Duodenal mucosa (tissue), 2 donors: ENCODE measurements around the gene NFKBIA.
"Not testable (repeated sequence)": the region's sequence is repeated elsewhere in the genome, so short reads cannot be mapped to it uniquely, and the experiment has no call there.

Source experiments
- H3K27ac ChIP-seq: one replicate; pipeline ENCODE4 v1.7.0; 2013; ENCODE audit warnings: low read depth, low read length
- H3K27me3 ChIP-seq, 2 donors: one replicate each; pipeline ENCODE4 v1.7.0; 2013; ENCODE audit warnings: low read length in 2 of 2, control low read depth in 1 of 2; ENCODE audit not compliant: insufficient read depth in 2 of 2, control insufficient read depth in 1 of 2
- H3K36me3 ChIP-seq, 2 donors: one replicate each; pipeline ENCODE4 v1.7.0; 2013; ENCODE audit warnings: low read length in 2 of 2, control low read depth in 1 of 2; ENCODE audit not compliant: insufficient read depth in 2 of 2, control insufficient read depth in 1 of 2
- H3K4me1 ChIP-seq, 2 donors: one replicate each; pipeline ENCODE4 v1.7.0; 2013; ENCODE audit warnings: low read length in 2 of 2, control low read depth in 1 of 2; ENCODE audit not compliant: insufficient read depth in 2 of 2, control insufficient read depth in 1 of 2
- H3K4me3 ChIP-seq, 2 donors: one replicate each; pipeline ENCODE4 v1.7.0; 2013; ENCODE audit warnings: low read length in 2 of 2, low read depth in 1 of 2
- H3K9ac ChIP-seq, 2 donors: one replicate each; pipeline ENCODE4 v1.7.0; 2013; ENCODE audit warnings: low read length in 2 of 2, low read depth in 1 of 2
- H3K9me3 ChIP-seq, 2 donors: one replicate each; pipeline ENCODE4 v1.7.0; 2013; ENCODE audit warnings: low read length in 2 of 2, control low read depth in 1 of 2; ENCODE audit not compliant: control insufficient read depth in 1 of 2

NFKBIA gene

DNA sequence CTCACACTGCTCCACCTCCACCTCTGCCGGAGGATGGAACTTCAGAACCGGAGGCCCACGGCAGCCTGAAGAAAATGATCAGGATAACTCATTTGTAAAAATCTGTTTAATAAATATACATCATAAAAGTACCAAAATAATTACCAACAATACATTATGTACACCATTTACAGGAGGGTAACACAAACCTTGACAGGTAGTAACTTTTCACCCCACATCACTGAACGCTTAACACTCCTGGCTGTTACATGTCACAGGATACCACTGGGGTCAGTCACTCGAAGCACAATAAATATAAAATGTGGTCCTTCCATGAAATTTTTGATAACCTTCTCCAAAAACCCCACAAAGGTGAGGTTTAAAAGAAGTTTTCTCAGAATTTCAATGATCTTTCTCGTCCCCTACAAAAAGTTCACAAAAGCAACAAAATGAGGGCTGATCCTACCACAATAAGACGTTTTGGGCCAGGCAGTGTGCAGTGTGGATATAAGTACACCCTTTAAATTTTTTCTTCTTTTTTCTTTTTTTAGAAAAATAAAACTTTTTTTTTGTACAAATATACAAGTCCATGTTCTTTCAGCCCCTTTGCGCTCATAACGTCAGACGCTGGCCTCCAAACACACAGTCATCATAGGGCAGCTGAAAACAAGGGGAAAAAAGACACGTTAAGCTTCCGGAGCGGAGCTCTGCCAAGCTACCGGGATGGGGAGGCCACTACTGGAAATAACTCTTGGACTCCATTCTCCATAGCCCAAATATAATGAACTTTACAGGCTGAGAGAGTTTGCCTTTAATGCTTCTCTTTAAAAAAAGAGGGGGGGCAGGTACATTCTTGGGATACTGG lies 2.9 kb downstream of the NFKBIA start:
- no peaks in the 10 kb centered on the region for H3K9me3 ChIP-seq
- peak overlapping the region; percentile 95 to 99 for H3K4me3 ChIP-seq
- H3K9ac ChIP-seq: peak overlapping the region; percentile 94 to 98
- no peaks in the 10 kb centered on the region for H3K27me3 ChIP-seq
- peak overlapping the region; percentile 99 for H3K27ac ChIP-seq
- H3K4me1 ChIP-seq: peaks cover 64 to 67% of the 10 kb centered on the region in 2 donors
- H3K36me3 ChIP-seq: peaks cover 37 to 42% of the 10 kb centered on the region in 2 donors

DNA sequence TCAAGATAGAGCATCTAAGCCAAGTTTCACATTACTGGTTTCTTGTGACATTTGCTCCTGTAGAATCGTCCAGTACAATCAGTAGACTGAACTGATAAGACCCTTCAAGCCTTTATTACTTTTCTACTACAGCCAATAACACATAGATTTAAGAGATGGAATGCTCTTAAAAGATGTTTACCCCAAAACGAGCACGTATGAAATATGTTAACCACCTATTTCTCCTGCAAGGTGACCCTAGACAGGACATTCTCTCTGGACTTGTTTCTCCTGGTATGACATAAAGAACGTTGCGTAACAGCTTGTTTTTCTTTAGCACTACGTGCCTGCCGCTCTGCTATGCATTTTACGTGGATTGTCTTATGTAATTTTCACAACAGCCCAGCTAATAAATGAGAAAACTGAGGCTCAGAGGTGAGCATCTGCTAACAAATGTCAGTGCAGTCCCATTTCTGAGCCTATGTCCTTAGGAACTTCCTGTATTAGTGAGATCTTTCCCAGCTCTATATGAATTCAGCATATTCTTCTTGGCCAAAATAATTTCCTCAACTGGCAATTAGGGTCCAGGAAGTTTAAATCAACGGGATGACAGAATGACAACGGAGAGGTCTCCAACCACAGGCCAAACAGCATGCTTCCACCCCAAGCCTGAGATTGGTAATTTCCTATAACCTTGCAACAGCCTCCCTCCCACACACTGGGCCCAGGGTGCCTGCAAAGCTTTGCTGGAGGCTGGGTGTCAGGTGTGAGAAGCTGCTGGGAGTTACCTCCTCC lies 3.7 kb downstream of the NFKBIA start:
- peaks cover 37 to 42% of the 10 kb centered on the region in 2 donors for H3K36me3 ChIP-seq
- no peaks in the 10 kb centered on the region for H3K27me3 ChIP-seq
- peak overlapping the region; percentile 94 to 98 for H3K9ac ChIP-seq
- H3K9me3 ChIP-seq: no peaks in the 10 kb centered on the region
- H3K4me3 ChIP-seq: peak overlapping the region; percentile 95 to 99
- H3K4me1 ChIP-seq: peaks cover 56 to 59% of the 10 kb centered on the region in 2 donors
- peak overlapping the region; percentile 36 for H3K27ac ChIP-seq

DNA sequence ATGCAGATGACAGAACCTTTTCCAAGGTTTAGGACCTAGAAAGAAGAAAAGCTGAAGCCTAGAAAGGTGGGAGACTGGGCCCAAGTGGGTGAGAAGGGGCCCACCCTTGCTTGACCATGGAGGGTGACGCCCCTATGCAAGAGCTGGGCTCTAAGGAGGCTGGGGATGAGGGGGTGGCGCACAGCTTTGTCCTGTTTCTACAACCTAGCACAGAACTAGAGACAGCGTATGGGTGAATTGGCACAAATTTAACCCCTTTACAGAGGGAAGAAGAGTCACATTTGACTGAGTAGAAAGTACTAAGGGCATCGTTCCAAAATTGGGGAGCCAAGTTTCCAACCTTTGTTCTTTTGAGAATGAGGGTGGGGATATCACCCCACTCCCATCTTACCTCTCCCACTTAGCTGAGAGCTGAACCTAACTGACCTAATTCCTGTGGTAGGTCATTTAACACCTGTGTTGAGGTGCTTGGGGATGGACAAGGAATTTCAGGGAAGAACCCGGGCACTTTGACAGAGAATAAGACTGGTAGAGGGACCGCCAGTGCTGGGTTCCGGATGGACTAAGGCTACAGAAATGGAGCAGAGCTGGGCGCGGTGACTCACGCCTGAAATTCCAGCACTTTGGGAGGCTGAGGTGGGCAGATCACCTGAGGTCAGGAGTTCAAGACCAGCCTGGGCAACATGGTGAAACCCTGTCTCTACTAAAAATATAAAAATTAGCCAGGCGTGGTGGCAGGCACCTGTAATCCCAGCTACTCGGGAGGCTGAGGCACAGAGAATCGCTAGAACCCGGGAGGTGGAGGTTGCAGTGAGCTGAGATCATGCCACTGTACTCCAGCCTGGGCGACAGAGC lies 5.2 kb downstream of the NFKBIA start:
- H3K27ac ChIP-seq: peak overlapping the region; percentile 63
- no peaks in the 10 kb centered on the region for H3K9me3 ChIP-seq
- H3K36me3 ChIP-seq: peaks cover 37 to 42% of the 10 kb centered on the region in 2 donors
- peaks cover 47 to 53% of the 10 kb centered on the region in 2 donors for H3K4me1 ChIP-seq
- no peak overlapping the region for H3K4me3 ChIP-seq
- no peak overlapping the region for H3K9ac ChIP-seq
- H3K27me3 ChIP-seq: no peaks in the 10 kb centered on the region

DNA sequence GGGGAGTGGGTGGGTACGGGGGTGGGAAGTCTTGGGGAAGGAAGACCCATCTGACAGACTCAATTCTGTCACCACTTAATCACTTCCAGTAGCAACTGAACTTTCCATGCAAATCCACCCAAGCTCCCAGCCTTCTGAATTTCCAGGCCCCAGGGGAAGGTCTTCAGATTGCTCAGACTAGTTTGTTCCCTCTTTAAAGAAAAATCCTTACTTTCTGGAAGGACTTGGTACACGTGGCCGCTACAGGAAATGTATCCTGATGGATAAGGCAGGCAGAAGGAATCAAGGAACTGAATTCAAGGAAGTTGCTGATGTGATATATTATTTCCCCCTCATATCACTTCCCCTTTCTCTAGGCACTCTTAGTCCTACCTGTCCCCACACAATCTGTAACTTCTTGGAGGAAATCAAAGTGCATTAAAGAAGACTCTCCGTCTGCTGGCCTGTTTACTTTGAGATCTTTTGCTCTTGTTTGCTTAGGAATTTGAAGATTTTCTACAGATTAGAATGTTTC lies 6.4 kb downstream of the NFKBIA start:
- no peaks in the 10 kb centered on the region for H3K27me3 ChIP-seq
- no peaks in the 10 kb centered on the region for H3K9me3 ChIP-seq
- peaks cover 32 to 38% of the 10 kb centered on the region in 2 donors for H3K36me3 ChIP-seq
- peak overlapping the region; percentile 2 to 10 for H3K9ac ChIP-seq
- H3K27ac ChIP-seq: no peak overlapping the region
- peaks cover 42 to 50% of the 10 kb centered on the region in 2 donors for H3K4me1 ChIP-seq
- no peak overlapping the region for H3K4me3 ChIP-seq

DNA sequence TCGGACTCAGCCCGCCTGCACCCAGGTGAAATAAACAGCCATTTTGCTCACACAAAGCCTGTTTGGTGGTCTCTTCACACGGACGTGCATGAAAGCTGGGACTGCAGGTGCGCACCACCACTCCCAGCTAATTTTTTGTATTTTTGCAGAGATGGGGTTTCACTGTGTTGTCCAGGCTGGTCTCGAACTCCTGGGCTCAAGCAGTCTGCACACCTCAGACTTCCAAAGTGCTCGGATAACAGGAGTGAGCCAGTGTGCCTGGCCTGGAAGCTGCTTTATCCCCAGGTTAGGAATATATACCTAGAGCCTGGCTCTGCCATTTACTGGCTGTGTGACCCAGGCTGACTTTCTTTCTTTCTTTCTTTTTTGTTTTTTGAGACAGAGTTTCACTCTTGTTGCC lies 7.9 kb downstream of the NFKBIA start:
- H3K4me1 ChIP-seq: peaks cover 27 to 35% of the 10 kb centered on the region in 2 donors
- H3K4me3 ChIP-seq, H3K9ac ChIP-seq, H3K27me3 ChIP-seq, H3K9me3 ChIP-seq: not testable (repeated sequence)
- peaks cover 17 to 23% of the 10 kb centered on the region in 2 donors for H3K36me3 ChIP-seq
- peak overlapping the region; percentile 25 for H3K27ac ChIP-seq

DNA sequence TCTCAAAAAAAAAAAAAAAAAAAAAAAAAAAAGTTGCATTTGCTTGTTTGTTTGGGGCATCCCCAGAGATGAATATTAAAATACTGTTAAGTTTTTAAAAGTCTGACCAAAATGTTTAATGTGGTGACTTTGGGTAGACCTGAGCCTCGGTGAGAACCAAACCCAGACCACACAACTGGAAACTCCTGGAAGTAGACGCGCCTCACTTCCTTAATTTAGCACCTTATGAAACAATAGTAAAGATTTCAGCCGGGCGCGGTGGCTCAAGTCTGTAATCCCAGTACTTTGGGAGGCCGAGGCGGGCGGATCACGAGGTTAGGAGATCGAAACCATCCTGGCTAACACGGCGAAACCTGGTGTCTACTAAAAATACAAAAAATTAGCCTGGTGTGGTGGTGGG lies 9.3 kb downstream of the NFKBIA start:
- no peak overlapping the region for H3K9ac ChIP-seq
- H3K4me3 ChIP-seq: no peak overlapping the region
- H3K27ac ChIP-seq: no peak overlapping the region
- H3K27me3 ChIP-seq: no peaks in the 10 kb centered on the region
- H3K9me3 ChIP-seq: no peaks in the 10 kb centered on the region
- H3K4me1 ChIP-seq: peaks cover 14 to 22% of the 10 kb centered on the region in 2 donors
- peaks cover 4 to 9% of the 10 kb centered on the region in 2 donors for H3K36me3 ChIP-seq

DNA sequence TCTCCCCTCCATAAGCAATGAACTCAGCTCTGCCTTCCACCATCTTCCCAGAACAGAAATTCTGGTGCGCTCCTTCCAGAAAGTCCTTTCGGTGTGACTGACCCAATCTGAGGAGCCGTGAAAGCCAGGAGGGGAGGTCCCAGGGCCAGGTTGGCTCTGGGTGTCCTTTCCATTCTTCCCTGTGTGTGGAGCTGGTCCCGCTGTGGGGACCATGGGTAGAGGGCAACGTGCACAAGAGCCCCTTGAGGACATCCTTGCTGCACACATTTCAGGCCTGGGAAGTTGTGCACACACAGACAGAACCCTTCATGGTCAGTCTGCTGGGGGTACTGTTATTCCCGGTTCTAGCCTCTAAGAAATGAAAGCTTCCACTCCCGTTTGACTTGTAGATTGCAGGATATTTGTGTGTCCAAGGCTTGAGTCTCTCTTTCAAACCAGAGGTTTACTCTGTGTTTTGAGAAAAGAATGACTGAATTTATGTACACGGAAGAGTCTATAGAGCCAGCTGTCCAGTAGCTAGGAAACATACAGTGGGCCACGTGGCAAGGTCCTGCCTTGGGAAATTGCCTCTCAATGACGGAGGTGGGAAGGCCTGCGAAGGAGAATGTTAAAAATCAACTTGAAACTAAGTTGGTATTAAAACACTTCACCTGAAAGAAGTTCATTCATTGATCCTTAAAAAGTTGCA lies 10.1 kb downstream of the NFKBIA start:
- Histone ChIP-seq H3K9me3 (no peaks in the 10 kb centered on the region), H3K4me3 (no peak overlapping the region), H3K9ac (no peak overlapping the region), H3K4me1 (peaks cover 10 to 22% of the 10 kb centered on the region in 2 donors), H3K36me3 (peaks cover 4 to 5% of the 10 kb centered on the region in 2 donors), H3K27me3 (no peaks in the 10 kb centered on the region), H3K27ac (no peak overlapping the region)

DNA sequence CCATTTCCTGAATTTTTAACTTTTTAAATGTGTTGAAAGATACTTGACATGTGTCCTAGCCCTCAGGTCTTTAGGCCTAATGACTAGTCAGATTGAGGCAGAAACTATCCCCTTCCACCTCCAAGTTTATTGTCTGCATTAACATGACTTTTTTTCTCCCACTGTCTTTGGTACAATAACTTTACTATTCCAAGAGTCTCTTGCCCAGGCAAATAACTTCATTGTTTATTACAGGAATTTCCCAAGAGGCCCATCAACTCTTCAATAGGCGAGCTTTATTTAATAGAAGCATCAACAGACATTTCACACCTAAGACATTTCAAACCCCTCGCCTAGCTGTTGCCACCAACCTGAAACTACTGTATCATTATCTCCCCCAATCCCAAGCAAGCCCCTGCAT lies 10.7 kb downstream of the NFKBIA start:
- no peaks in the 10 kb centered on the region for H3K27me3 ChIP-seq
- H3K4me1 ChIP-seq: peaks cover 6 to 16% of the 10 kb centered on the region in 2 donors
- no peaks in the 10 kb centered on the region for H3K36me3 ChIP-seq
- H3K4me3 ChIP-seq: no peak overlapping the region
- no peak overlapping the region for H3K27ac ChIP-seq
- H3K9ac ChIP-seq: no peak overlapping the region
- no peaks in the 10 kb centered on the region for H3K9me3 ChIP-seq

DNA sequence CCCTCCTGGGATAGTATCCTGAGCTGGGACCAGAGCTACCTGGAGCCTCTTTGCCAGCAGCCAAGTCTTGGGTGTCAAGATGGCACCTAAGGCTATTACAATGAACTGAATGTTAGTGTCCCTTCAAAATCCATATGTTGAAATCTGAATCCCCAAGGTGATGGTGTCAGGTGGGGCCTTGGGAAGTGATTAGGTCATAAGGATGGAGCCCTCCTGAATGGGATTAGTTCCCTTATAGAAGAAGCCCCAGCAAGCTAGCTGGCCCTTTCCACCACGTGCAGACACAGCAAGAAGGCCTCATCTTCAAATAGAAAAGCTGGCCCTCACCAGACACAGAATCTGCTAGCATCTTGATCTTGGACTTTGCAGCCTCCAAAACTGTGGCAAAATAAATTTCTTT lies 12.4 kb downstream of the NFKBIA start:
- Histone ChIP-seq H3K9ac (no peak overlapping the region), H3K27ac (no peak overlapping the region), H3K36me3 (no peaks in the 10 kb centered on the region), H3K4me3 (no peak overlapping the region), H3K9me3 (no peaks in the 10 kb centered on the region), H3K27me3 (no peaks in the 10 kb centered on the region), H3K4me1 (peaks cover 0 to 2% of the 10 kb centered on the region in 2 donors)
